ENCODE measurements around the gene RPAP3. TPM values are rescaled to one million over a fixed set of nuclear protein-coding genes. Genes with fewer than 3 reads are reported as not detected.

Gene RPAP3
- total and polyA plus RNA-seq, 2 experiments from 2014 or later: 31.4 to 69.9 TPM

GRCh38 chr12:47736216-47736615, 30.4 kb upstream of the RPAP3 start:
- Histone ChIP-seq H3K4me1 (ENCODE audit: insufficient read depth) (peaks cover 16% of the 10 kb centered on the region; the same call in 1 of the 2 replicates), H3K27me3 (ENCODE audit: insufficient read depth) (no peaks in the 10 kb centered on the region), H3K36me3 (ENCODE audit: insufficient read depth) (no peaks in the 10 kb centered on the region), H3K27ac (ENCODE audit: low read depth) (no peak overlapping the region), H3K4me2 (no peak overlapping the region), H3K79me2 (replicated peaks; ENCODE audit: insufficient read depth) (no peaks in the 10 kb centered on the region), H3F3A (replicated peaks; ENCODE audit: low read depth) (no peaks in the 10 kb centered on the region), H3K4me3 (no peak overlapping the region), H3K9me2 (ENCODE audit: insufficient read depth) (no peaks in the 10 kb centered on the region), H2AFZ (no peak overlapping the region), H4K20me1 (replicated peaks; ENCODE audit: insufficient read depth) (no peaks in the 10 kb centered on the region)
- DNase-seq (ENCODE audit: low spot score) (no peak), ATAC-seq (no peak)
- TF ChIP-seq ETS1 (IDR thresholded peaks at IDR 0.05) (no peak), NANOG (IDR thresholded peaks at IDR 0.05; ENCODE audit: borderline replicate concordance) (no peak), ZNF114 (CRISPR knock-in tag; IDR thresholded peaks at IDR 0.05) (no peak), POLR2AphosphoS5 (IDR thresholded peaks at IDR 0.05; ENCODE audit: low read depth) (no peak), JUNB (IDR thresholded peaks at IDR 0.05; ENCODE audit: unreplicated experiment) (no peak), CTCF (conservative IDR thresholded peaks at IDR 0.05; ENCODE audit: low read depth in 2 of 2) (no peak), CREB1 (CRISPR knock-in tag; IDR thresholded peaks at IDR 0.05; ENCODE audit: low read depth) (no peak), EZH2phosphoT487 (IDR thresholded peaks at IDR 0.05; ENCODE audit: unreplicated experiment) (no peak)
- Mint-ChIP-seq H3K9me3 (no peaks in the 10 kb centered on the region), H3K27ac (no peak overlapping the region), H3K27me3 (ENCODE audit: insufficient read depth, low read depth, poor library complexity) (peaks cover 14% of the 10 kb centered on the region), H3K4me1 (peaks cover 27% of the 10 kb centered on the region), H3K36me3 (ENCODE audit: low read depth) (no peaks in the 10 kb centered on the region), H3K4me3 (no peak overlapping the region)

- H3K27ac Mint-ChIP-seq: no peak overlapping the region
- H2AFZ ChIP-seq: no peak overlapping the region
- TF ChIP-seq CREB1 (CRISPR knock-in tag; IDR thresholded peaks at IDR 0.05; ENCODE audit: low read depth): no peak
- TF ChIP-seq NANOG (IDR thresholded peaks at IDR 0.05; ENCODE audit: borderline replicate concordance): no peak
- TF ChIP-seq CTCF (conservative IDR thresholded peaks at IDR 0.05; ENCODE audit: low read depth in 2 of 2): no peak
- no peak for TF ChIP-seq ZNF331 (CRISPR knock-in tag; IDR thresholded peaks at IDR 0.05; ENCODE audit: low read depth)
- no peak for TF ChIP-seq ZNF462 (CRISPR knock-in tag; IDR thresholded peaks at IDR 0.05)
These were observed 29.8 kb upstream of the RPAP3 start for GRCh38 chr12:47735649-47736048.

More at GRCh38 chr12:47735649-47736048, 29.8 kb upstream of the RPAP3 start:
- H3K27me3 Mint-ChIP-seq (ENCODE audit: insufficient read depth, low read depth, poor library complexity): peaks cover 14% of the 10 kb centered on the region
- Histone ChIP-seq H3K27me3 (ENCODE audit: insufficient read depth) (no peaks in the 10 kb centered on the region), H3K36me3 (ENCODE audit: insufficient read depth) (no peaks in the 10 kb centered on the region), H3K27ac (ENCODE audit: low read depth) (no peak overlapping the region; the same call in 1 of the 2 replicates), H4K20me1 (replicated peaks; ENCODE audit: insufficient read depth) (no peaks in the 10 kb centered on the region), H3K4me3 (no peak overlapping the region), H3K79me2 (replicated peaks; ENCODE audit: insufficient read depth) (no peaks in the 10 kb centered on the region), H3F3A (replicated peaks; ENCODE audit: low read depth) (no peaks in the 10 kb centered on the region), H3K4me1 (ENCODE audit: insufficient read depth) (peaks cover 16% of the 10 kb centered on the region; the same call in 1 of the 2 replicates), H3K9me2 (ENCODE audit: insufficient read depth) (no peaks in the 10 kb centered on the region), H3K4me2 (peak overlapping the region; percentile 15; the same call in 1 of the 2 replicates)
- no peaks in the 10 kb centered on the region for H3K36me3 Mint-ChIP-seq (ENCODE audit: low read depth)
- H3K9me3 Mint-ChIP-seq: no peaks in the 10 kb centered on the region
- DNase-seq (ENCODE audit: low spot score) (no peak), ATAC-seq (no peak)
- H3K4me1 Mint-ChIP-seq: peaks cover 26% of the 10 kb centered on the region
- no peak overlapping the region for H3K4me3 Mint-ChIP-seq

Data from GM23338 (cell line).